Erythroblast (primary cell): ENCODE data around the gene ATP1A2.

Source experiments
- GATA1 ChIP-seq: IDR thresholded peaks from 2 replicates; pipeline ENCODE4 v1.6.1; 2011; ENCODE audit warnings: low read depth, mild to moderate bottlenecking, control low read depth, low read length, moderate library complexity
- POLR2A ChIP-seq: IDR thresholded peaks from 2 replicates; pipeline ENCODE4 v1.6.1; 2011; ENCODE audit warnings: mild to moderate bottlenecking, low read length

- TF ChIP-seq POLR2A (no peak), GATA1 (no peak)
These were observed 62.1 kb downstream of the ATP1A2 start for GRCh38 chr1:160177667-160178066.
